BLaER1 treated with 17β-estradiol and CSF1 and Interleukin-3, amounts not matched to agents 10 nM and 100 nM (cell line): ENCODE results near the gene GAREM1.
"Not testable (repeated sequence)": the region's sequence is repeated elsewhere in the genome, so short reads cannot be mapped to it uniquely, and the experiment has no call there.

Experiments used
- H3K27ac ChIP-seq, 11 experiments: shearing (Covaris generic); formaldehyde crosslinking; 2 replicates each; pipeline ENCODE4 v1.8.1; 2022
- H3K27me3 ChIP-seq, 11 experiments: shearing (Covaris generic); formaldehyde crosslinking; 2 replicates each; pipeline ENCODE4 v1.8.1; 2022
- H3K36me3 ChIP-seq, 11 experiments: shearing (Covaris generic); formaldehyde crosslinking; 2 replicates each; pipeline ENCODE4 v1.8.1; 2022
- H3K4me1 ChIP-seq, 10 experiments: shearing (Covaris generic); formaldehyde crosslinking; 2 replicates each; pipeline ENCODE4 v1.8.1; 2022
- H3K4me2 ChIP-seq, 11 experiments: shearing (Covaris generic); formaldehyde crosslinking; 2 replicates each; pipeline ENCODE4 v1.8.1; 2022
- H3K4me3 ChIP-seq, 10 experiments: shearing (Covaris generic); formaldehyde crosslinking; 2 replicates each; pipeline ENCODE4 v1.8.1; 2022
- H3K9ac ChIP-seq, 11 experiments: shearing (Covaris generic); formaldehyde crosslinking; 2 replicates each; pipeline ENCODE4 v1.8.1; 2022
- H3K9me3 ChIP-seq, 11 experiments: shearing (Covaris generic); formaldehyde crosslinking; replicated peaks in 1 of 11; 2 replicates each; pipeline ENCODE4 v1.8.1; 2022
- H4K20me1 ChIP-seq, 11 experiments: shearing (Covaris generic); formaldehyde crosslinking; 2 replicates each; pipeline ENCODE4 v1.8.1; 2022
- Cebpa-rat ChIP-seq, 11 experiments: shearing (Covaris generic); IDR thresholded peaks; 2 replicates each; pipeline ENCODE4 v1.8.1; 2022

GAREM1 gene

GRCh38 chr18:32470714-32471633, at the start of gene GAREM1:
TSS of gene GAREM1 (minus strand) at chr18:32470882. CDS start at chr18:32470428, 454 bp downstream.
- no peak for TF ChIP-seq Cebpa-rat (IDR thresholded peaks at IDR 0.05)
- H3K27me3 ChIP-seq = peaks cover 11 to 21% (median 16%) of the 10 kb centered on the region in 11 experiments; a peak in 21 of 22 replicates
- no peaks in the 10 kb centered on the region for H3K36me3 ChIP-seq
- peak within 1 kb of the TSS; percentile 74 to 89 (median 84) for H3K4me3 ChIP-seq
- H4K20me1 ChIP-seq = no peaks in the 10 kb centered on the region; a peak in 1 of 22 replicates
- H3K27ac ChIP-seq = peak within 1 kb of the TSS in 10 of 11 experiments; percentile 37 to 75 (median 62); a peak in 20 of 22 replicates
- H3K4me1 ChIP-seq = peaks cover 16 to 27% (median 20%) of the 10 kb centered on the region in 10 experiments
- no peaks in the 10 kb centered on the region for H3K9me3 ChIP-seq
- peak within 1 kb of the TSS; percentile 90 to 100 (median 97) for H3K4me2 ChIP-seq
- H3K9ac ChIP-seq = peak within 1 kb of the TSS; percentile 70 to 84 (median 75)

DNA sequence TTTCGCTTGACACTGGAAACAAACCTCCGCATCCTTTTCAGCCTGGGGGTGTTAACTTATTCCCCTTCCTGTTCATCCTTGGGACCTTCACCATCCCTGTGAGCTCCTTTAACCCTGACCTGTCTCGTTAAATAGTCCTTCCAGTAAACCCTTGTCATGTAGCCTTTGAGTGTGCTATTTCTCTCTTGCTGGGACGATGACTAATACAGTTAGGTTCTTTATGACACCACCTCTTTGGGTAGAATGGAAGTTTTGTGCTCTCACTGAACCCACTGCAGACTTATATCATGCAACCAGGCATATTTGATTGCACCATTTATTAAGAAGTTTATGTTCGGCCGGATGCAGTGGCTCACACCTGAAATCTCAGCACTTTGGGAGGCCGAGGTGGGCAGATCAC, 40.5 kb upstream of the GAREM1 start:
- peaks cover 0 to 7% (median 0%) of the 10 kb centered on the region in 10 experiments; a peak in 6 of 20 replicates for H3K4me1 ChIP-seq

DNA sequence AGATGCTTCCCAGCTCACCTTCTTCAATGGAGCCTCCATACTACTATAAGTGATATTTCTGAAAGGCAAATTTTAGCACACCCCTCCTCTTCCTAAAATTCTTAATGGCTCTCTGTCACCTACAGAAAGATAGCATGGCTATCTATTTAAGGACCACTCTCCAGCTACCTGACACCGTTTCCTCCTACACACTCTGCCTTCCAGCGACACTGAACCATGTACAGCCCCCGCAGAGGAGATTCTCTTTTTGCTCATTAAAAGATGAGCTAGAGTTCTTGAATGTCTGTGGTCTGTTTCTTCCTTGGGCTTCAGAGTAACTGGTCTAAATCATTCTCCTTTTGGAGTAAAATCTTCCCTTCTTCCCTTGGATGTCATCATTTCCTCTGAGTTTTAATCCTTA, 38.4 kb upstream of the GAREM1 start:
- Histone ChIP-seq H3K9ac (no peak overlapping the region), H3K36me3 (no peaks in the 10 kb centered on the region), H3K9me3 (peaks cover 0 to 12% (median 0%) of the 10 kb centered on the region in 11 experiments; a peak in 5 of 22 replicates), H3K4me3 (no peak overlapping the region), H3K27me3 (no peaks in the 10 kb centered on the region), H3K4me1 (peaks cover 0 to 7% (median 0%) of the 10 kb centered on the region in 10 experiments; a peak in 6 of 20 replicates), H3K4me2 (no peak overlapping the region), H4K20me1 (no peaks in the 10 kb centered on the region), H3K27ac (no peak overlapping the region)
- TF ChIP-seq Cebpa-rat (IDR thresholded peaks at IDR 0.05) = no peak

More for the DNA sequence above, 40.5 kb upstream of the GAREM1 start:
- no peak overlapping the region for H3K9ac ChIP-seq
- no peaks in the 10 kb centered on the region for H3K27me3 ChIP-seq
- no peaks in the 10 kb centered on the region for H3K36me3 ChIP-seq
- no peak overlapping the region for H3K4me2 ChIP-seq
- no peaks in the 10 kb centered on the region for H4K20me1 ChIP-seq
- H3K27ac ChIP-seq = no peak overlapping the region
- no peak for TF ChIP-seq Cebpa-rat (IDR thresholded peaks at IDR 0.05)
- peaks cover 0 to 12% (median 0%) of the 10 kb centered on the region in 11 experiments; a peak in 5 of 22 replicates for H3K9me3 ChIP-seq
- H3K4me3 ChIP-seq = no peak overlapping the region

- no peaks in the 10 kb centered on the region for H3K36me3 ChIP-seq
- H3K9me3 ChIP-seq = peaks cover 0 to 9% (median 0%) of the 10 kb centered on the region in 11 experiments; a peak in 4 of 22 replicates
- H4K20me1 ChIP-seq = no peaks in the 10 kb centered on the region
- no peak overlapping the region for H3K4me3 ChIP-seq
- H3K4me2 ChIP-seq = no peak overlapping the region
- H3K27me3 ChIP-seq = no peaks in the 10 kb centered on the region
- TF ChIP-seq Cebpa-rat (IDR thresholded peaks at IDR 0.05) = no peak
- no peak overlapping the region for H3K9ac ChIP-seq
- H3K4me1 ChIP-seq = no peaks in the 10 kb centered on the region
- no peak overlapping the region for H3K27ac ChIP-seq
Measured at GRCh38 chr18:32507093-32507492, 36.4 kb upstream of the GAREM1 start.

DNA sequence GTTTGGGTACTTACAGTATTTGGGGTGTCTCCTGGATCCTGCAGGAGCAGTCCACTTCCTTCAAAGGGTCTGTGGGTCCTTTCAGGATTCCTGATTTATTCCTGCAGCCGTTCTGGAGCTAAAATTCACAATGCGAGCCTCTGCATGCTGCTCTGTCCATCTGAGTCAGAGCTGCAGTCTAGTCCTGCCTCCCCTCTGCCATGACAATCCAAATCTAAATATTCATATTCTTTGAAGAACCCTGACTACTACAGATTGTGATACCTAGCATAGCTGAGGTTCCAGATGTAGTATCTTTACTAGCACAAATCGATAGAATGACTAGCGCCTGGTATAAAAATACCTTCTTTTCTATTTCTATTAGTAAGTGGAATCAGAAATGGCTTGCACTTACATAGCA, 31.3 kb upstream of the GAREM1 start:
- H4K20me1 ChIP-seq = no peaks in the 10 kb centered on the region
- H3K4me3 ChIP-seq = no peak overlapping the region
- H3K4me1 ChIP-seq = no peaks in the 10 kb centered on the region
- no peak overlapping the region for H3K27ac ChIP-seq
- H3K4me2 ChIP-seq = no peak overlapping the region
- H3K9me3 ChIP-seq = peaks cover 0 to 6% (median 0%) of the 10 kb centered on the region in 11 experiments; a peak in 1 of 22 replicates
- H3K27me3 ChIP-seq = no peaks in the 10 kb centered on the region
- H3K9ac ChIP-seq = no peak overlapping the region
- no peak for TF ChIP-seq Cebpa-rat (IDR thresholded peaks at IDR 0.05)
- no peaks in the 10 kb centered on the region for H3K36me3 ChIP-seq

- not testable (repeated sequence) for H3K4me1 ChIP-seq, H4K20me1 ChIP-seq, H3K27ac ChIP-seq, H3K9me3 ChIP-seq, H3K27me3 ChIP-seq, H3K36me3 ChIP-seq, H3K9ac ChIP-seq, H3K4me3 ChIP-seq, H3K4me2 ChIP-seq
Measured at GRCh38 chr18:32501242-32501641, 30.6 kb upstream of the GAREM1 start.

DNA sequence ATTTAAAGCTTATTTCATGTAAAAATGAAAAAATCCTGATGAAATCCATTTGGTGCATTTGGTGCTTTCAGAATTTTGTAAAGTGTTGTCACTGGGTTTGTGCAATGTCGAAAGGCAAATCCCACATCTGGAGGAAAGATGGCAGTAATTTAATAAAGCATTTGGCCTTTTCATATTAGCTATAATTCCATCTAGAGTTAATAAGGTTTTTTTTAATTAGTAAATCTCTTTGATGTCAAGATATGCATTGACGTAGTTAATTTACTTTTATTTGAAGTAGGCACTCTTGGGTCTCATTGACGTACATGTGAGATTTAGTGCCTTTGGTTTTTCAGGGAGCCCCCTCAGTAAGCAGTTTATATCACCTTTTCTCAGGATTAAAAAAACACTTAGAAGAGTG, 12.3 kb upstream of the GAREM1 start:
- no peaks in the 10 kb centered on the region for H3K9me3 ChIP-seq
- TF ChIP-seq Cebpa-rat (IDR thresholded peaks at IDR 0.05) = no peak
- H3K4me1 ChIP-seq = no peaks in the 10 kb centered on the region
- H4K20me1 ChIP-seq = no peaks in the 10 kb centered on the region
- no peaks in the 10 kb centered on the region for H3K27me3 ChIP-seq
- H3K36me3 ChIP-seq = no peaks in the 10 kb centered on the region
- H3K9ac ChIP-seq = no peak overlapping the region
- no peak overlapping the region for H3K27ac ChIP-seq
- H3K4me2 ChIP-seq = no peak overlapping the region
- H3K4me3 ChIP-seq = no peak overlapping the region

DNA sequence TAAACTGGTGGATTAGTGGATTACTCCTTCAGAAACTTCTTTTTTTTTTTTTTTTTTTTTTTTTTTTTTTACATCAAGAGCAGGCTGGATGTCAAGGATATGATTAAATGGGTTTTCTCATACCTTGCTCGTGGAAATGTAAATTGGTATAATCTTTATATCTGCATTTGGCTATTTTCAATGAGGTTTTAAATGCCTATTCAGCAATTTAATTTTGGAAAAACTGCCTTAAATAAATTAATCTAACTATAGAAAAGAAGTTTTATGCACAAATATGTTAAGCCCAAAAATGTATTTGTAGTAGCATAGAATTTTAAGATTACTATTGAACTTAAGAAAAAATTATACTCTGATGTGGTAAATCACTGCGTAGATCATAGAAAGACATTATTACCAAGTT, 11.4 kb upstream of the GAREM1 start:
- Histone ChIP-seq H4K20me1 (no peaks in the 10 kb centered on the region), H3K27me3 (no peaks in the 10 kb centered on the region), H3K9ac (no peak overlapping the region), H3K9me3 (no peaks in the 10 kb centered on the region), H3K4me3 (no peak overlapping the region), H3K4me2 (no peak overlapping the region), H3K4me1 (no peaks in the 10 kb centered on the region), H3K27ac (no peak overlapping the region), H3K36me3 (no peaks in the 10 kb centered on the region)
- TF ChIP-seq Cebpa-rat (IDR thresholded peaks at IDR 0.05) = no peak

DNA sequence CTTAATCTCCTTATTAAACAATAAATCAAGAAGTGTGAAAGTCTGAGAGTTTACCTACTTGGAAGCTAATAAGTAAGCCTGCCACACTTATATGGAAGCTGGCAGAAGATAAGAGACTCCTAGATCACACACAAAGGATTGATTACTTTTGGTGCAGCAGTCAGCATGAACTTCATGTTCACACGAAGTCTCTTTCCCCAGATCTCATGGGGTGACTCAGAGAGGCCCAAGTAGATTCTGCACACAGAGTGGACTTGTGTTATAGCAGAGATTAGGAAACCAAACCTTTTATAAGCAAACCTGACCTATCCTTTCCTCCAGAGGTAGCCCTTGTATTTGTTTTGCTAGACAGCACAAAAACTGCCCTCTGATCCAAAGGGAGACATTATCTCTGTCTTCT, 9.9 kb upstream of the GAREM1 start:
- Histone ChIP-seq H3K4me2 (no peak overlapping the region), H3K9ac (no peak overlapping the region), H3K36me3 (no peaks in the 10 kb centered on the region), H3K27me3 (no peaks in the 10 kb centered on the region), H3K4me1 (no peaks in the 10 kb centered on the region), H3K9me3 (no peaks in the 10 kb centered on the region), H4K20me1 (no peaks in the 10 kb centered on the region), H3K4me3 (no peak overlapping the region), H3K27ac (no peak overlapping the region)
- no peak for TF ChIP-seq Cebpa-rat (IDR thresholded peaks at IDR 0.05)

DNA sequence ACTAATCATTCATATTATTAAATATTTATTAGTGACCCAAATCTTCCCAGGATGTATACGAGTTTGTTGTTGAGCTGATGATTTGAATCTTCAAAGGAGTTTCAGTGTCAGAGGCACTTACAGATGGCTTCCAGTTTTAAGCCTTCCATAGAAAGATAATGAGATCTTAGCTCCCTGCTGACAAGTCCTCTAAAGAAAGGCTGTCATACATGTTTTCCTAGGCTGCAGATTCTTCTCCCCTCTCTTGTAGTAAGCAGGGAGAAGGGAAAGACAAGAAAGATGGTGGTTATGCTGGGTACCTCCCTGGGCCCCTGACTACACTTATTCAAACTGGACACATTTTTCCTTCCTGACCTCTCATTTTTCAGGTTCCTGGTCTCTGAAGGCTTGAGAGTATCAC, 8.1 kb upstream of the GAREM1 start:
- H3K27me3 ChIP-seq = no peaks in the 10 kb centered on the region
- H3K27ac ChIP-seq = no peak overlapping the region
- H3K4me1 ChIP-seq = no peaks in the 10 kb centered on the region
- H3K9ac ChIP-seq = no peak overlapping the region
- no peaks in the 10 kb centered on the region for H3K36me3 ChIP-seq
- H3K4me2 ChIP-seq = no peak overlapping the region
- no peaks in the 10 kb centered on the region for H4K20me1 ChIP-seq
- TF ChIP-seq Cebpa-rat (IDR thresholded peaks at IDR 0.05) = no peak
- no peak overlapping the region for H3K4me3 ChIP-seq
- H3K9me3 ChIP-seq = no peaks in the 10 kb centered on the region
